ENCODE data around the gene RARA.

- TF ChIP-seq POLR2AphosphoS5 (IDR thresholded peaks at IDR 0.05; ENCODE audit: low read depth, low read length) (no peak), POLR2A (IDR thresholded peaks at IDR 0.05; ENCODE audit: low read depth, low read length) (no peak)
Measured at GRCh38 chr17:40341808-40342503, 33.0 kb downstream of the RARA start.
